Dendritic cell treated with granulocyte-macrophage colony-stimulating factor and Interleukin-4, amounts not matched to agents 40 ng/mL and 50 ng/mL, for 4 days (primary cell): Measurements from ENCODE around the gene DHX38.

Source experiments
- H3K27ac Mint-ChIP-seq: one replicate; pipeline ENCODE4 v1.8.0; 2022; ENCODE audit warnings: mild to moderate bottlenecking, mixed read lengths
- H3K27me3 Mint-ChIP-seq: one replicate; pipeline ENCODE4 v1.8.0; 2022; ENCODE audit warnings: mild to moderate bottlenecking, mixed read lengths
- H3K36me3 Mint-ChIP-seq: one replicate; pipeline ENCODE4 v1.8.0; 2022; ENCODE audit warnings: low read depth, mixed read lengths
- H3K4me1 Mint-ChIP-seq: one replicate; pipeline ENCODE4 v1.8.0; 2022; ENCODE audit warnings: low read depth, mixed read lengths
- H3K4me3 Mint-ChIP-seq: one replicate; pipeline ENCODE4 v1.8.0; 2022; ENCODE audit warnings: mild to moderate bottlenecking, moderate library complexity, mixed read lengths
- H3K9me3 Mint-ChIP-seq: one replicate; pipeline ENCODE4 v1.8.0; 2022; ENCODE audit warnings: mixed read lengths
- intact Hi-C: fragments of 100-400 bp; cut with micrococcal nuclease; formaldehyde crosslinking; loops from one replicate; pipeline ENCODE4 v1.15.0; 2022

The DHX38 gene

DNA sequence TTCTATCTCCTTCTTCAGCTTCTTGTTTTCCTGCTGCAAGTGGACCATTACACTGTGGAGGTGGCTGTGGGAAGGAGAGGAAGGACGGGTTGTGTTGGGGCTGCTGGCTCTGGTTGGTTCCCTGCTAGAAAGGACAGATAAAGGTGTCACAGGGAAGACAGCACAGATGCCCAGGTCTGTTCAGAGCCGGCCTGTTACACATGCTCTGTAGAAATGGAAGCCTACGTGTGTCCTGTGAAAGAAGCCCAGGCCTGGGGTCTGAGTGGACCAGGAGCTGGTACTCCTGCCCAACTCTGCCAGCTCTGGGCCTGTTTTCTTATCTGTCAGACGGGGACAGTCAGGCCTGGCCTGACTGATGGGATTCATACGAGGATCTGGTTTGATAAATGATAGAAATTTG, 26.4 kb downstream of the DHX38 start:
- H3K4me1 Mint-ChIP-seq: peaks cover 27% of the 10 kb centered on the region
- no peaks in the 10 kb centered on the region for H3K27me3 Mint-ChIP-seq
- H3K36me3 Mint-ChIP-seq: peaks cover 41% of the 10 kb centered on the region
- H3K27ac Mint-ChIP-seq: no peak overlapping the region
- H3K4me3 Mint-ChIP-seq: no peak overlapping the region
- H3K9me3 Mint-ChIP-seq: no peaks in the 10 kb centered on the region
- intact Hi-C loops: loop anchor here (10.0 kb wide), 2 partner anchors 115 to 285 kb away; no protein-coding TSS in a partner anchor

DNA sequence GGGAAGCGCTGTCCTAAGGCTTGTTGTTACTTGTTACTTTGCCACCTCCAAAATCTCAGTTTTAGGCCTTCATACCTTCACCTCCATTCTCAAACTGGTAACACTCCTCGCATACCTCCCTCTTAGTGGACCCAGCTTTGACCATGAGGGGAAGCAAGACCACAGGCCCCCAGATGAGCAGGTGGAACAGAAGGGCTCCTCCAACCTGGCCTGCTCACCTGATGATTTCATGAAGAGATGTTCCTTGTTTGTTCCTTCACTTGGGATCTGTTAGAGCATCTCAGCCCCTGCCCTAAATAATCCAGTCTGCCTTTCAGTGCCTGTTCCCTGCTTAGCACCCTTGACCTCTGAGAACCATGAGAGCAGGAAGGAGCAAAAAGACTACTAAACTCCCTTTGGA, 28.7 kb downstream of the DHX38 start:
- Mint-ChIP-seq H3K27me3 (no peaks in the 10 kb centered on the region), H3K4me3 (no peak overlapping the region), H3K36me3 (peaks cover 41% of the 10 kb centered on the region), H3K9me3 (no peaks in the 10 kb centered on the region), H3K4me1 (peaks cover 50% of the 10 kb centered on the region), H3K27ac (no peak overlapping the region)
- intact Hi-C loops: loop anchor here (10.0 kb wide), 2 partner anchors 112 to 282 kb away; no protein-coding TSS in a partner anchor

DNA sequence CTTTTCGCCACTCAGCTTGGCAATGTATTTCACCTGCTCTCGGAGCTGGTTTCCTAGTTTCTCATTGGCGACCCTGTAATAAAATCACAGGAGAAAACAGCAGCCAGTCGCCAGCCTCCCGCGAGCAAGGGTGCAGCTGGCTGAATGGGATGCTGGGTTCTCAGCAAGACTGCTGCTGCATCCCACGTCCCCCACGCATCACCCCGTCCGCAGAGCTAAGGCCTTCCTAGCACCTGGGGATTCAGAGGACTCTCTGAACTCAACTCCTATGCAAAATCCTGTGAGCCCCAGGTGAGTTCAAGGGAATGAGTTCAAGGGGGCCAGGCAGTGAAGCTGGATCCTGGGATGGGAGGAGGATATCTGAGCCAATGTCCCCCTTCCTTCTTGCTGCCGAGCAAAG, 29.3 kb downstream of the DHX38 start:
- Mint-ChIP-seq H3K9me3 (no peaks in the 10 kb centered on the region), H3K36me3 (peaks cover 41% of the 10 kb centered on the region), H3K4me3 (no peak overlapping the region), H3K27ac (peak overlapping the region; percentile 94), H3K4me1 (peaks cover 51% of the 10 kb centered on the region), H3K27me3 (no peaks in the 10 kb centered on the region)
- intact Hi-C loops: loop anchor here (10.0 kb wide), 2 partner anchors 112 to 282 kb away; no protein-coding TSS in a partner anchor

DNA sequence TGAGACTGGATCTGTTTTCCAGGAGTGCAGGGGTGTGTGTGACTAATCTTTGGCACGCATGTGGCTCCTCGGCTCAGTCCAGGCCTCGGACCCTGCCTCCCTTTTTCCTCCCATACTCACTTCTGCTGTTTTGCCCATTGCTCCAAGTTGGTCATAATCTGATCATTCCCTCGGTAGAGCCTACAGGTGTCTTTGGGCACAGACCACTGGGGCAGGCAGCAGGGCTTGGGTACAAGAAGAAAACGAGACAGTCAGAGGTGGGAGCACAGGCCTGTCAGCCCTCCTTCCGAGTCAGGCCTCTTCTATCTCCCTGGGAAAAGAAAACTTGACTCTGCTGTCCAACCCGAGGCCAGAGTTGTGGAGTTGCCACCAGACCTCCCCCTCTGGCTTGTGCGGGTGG, 29.8 kb downstream of the DHX38 start:
- H3K36me3 Mint-ChIP-seq: peaks cover 41% of the 10 kb centered on the region
- H3K27me3 Mint-ChIP-seq: no peaks in the 10 kb centered on the region
- peak overlapping the region; percentile 94 for H3K27ac Mint-ChIP-seq
- H3K9me3 Mint-ChIP-seq: no peaks in the 10 kb centered on the region
- H3K4me3 Mint-ChIP-seq: no peak overlapping the region
- intact Hi-C loops: loop anchor here (10.0 kb wide), 2 partner anchors 111 to 281 kb away; no protein-coding TSS in a partner anchor
- H3K4me1 Mint-ChIP-seq: peaks cover 55% of the 10 kb centered on the region

DNA sequence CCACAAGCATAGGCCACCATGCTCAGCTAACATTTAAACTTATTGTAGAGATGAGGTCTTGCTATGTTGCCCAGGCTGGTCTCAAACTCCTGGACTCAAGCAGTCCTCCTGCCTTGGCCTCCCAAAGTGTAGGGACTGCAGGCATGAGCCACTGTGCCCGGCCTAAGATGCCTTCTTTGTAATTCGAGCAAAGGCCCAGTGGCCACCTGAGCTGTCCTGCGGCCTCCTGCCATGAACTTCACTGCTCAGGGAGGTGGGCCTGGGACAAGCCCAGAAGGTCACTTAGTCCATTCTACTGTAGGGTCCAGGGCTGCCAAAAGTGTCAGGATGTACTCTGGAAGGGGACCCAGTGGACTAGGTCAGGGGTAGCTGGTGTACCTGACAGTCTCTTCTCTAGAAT, 30.5 kb downstream of the DHX38 start:
- Mint-ChIP-seq H3K4me1 (peaks cover 59% of the 10 kb centered on the region), H3K27ac (peak overlapping the region; percentile 94), H3K36me3 (peaks cover 43% of the 10 kb centered on the region), H3K4me3 (peak overlapping the region; percentile 39), H3K27me3 (no peaks in the 10 kb centered on the region), H3K9me3 (no peaks in the 10 kb centered on the region)
- intact Hi-C loops: loop anchor here (10.0 kb wide), 2 partner anchors 111 to 281 kb away; no protein-coding TSS in a partner anchor

DNA sequence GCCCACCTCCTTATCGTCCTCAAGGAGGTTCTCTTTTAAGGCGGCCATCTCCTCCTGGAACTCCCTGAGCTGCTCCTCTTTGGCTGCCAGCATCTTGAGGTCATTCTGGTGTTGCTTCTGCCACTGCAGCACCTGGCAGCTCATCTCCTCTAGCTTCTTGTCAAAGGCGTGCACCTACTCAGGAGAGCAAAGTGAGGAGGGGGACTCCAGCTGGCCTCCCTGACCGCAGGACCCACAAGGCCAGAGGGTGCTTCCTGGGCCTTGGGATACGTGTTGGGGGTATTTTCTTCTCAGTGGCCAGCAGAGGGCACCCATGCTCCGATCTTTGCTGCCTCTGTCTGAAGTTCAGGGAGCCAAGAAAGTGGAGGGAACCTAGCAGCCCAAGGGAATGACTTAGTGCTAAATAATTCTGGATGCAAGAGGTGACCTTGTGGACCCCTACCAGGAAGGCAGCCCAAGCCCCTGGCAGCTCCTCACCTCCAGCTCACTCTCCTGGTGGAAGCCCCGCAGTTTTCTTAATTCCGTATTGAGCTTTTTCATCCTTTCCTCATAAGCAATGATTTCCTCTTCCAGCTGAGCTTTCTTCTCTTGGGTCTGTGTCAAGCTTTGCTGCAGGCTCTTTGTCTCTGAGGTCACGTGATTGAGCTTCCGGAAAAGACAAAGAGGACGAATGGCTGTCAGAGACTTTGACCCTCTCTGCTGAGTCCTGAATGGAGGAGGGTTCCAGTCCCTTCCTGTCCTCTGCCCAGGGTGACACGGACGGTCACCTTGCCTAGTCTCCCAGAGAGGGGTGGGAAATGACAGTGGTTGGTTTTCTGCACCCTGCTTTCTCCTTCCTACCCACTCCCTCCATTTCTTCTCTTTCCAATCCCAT, 31.4 kb downstream of the DHX38 start:
- no peaks in the 10 kb centered on the region for H3K27me3 Mint-ChIP-seq
- H3K9me3 Mint-ChIP-seq: no peaks in the 10 kb centered on the region
- peak overlapping the region; percentile 39 for H3K4me3 Mint-ChIP-seq
- H3K36me3 Mint-ChIP-seq: peaks cover 35% of the 10 kb centered on the region
- H3K4me1 Mint-ChIP-seq: peaks cover 57% of the 10 kb centered on the region
- peak overlapping the region; percentile 94 for H3K27ac Mint-ChIP-seq
- intact Hi-C loops: loop anchor here (1.0 to 10.0 kb wide), 5 partner anchors 47 to 342 kb away; partner anchors contain the start of gene PMFBP1

DNA sequence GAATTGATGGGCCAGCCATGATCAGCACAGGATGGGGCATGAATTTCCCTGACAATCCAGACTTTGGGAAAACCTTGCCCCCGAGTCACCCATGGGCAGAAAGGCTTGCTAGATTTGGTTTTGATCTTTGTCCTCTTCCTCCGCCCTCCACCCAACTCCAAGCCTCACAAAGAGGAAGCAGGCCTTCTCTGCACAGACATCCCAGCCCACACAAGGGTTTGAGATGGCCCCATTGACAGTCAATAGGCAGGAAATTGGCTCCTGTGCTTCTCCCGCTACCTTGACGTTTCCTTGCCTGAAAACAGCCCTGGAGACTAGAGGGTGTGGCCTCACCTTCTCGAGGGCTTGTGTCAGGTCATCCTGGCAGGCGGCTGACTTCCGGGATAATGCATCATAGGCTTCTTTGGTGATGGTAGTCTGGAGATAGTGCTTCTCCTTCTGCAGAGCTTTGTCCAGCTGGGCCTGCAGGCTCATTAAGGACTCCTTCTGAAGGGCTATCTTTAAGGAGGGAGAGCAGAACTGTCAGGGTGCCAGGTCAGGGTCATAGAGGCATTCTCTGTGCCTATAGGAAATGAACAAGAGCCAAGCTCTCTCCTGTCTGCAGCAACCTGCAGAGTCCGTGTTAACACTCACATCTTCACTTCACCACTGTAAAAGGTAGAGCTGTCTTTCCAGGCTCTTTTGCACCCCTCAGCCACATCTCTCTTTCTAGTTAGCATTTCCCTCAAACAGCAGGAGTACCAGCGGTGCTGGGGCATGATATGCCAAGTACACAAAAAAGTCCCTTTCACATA, 32.2 kb downstream of the DHX38 start:
- Mint-ChIP-seq H3K27me3 (no peaks in the 10 kb centered on the region), H3K27ac (peak overlapping the region; percentile 94), H3K4me1 (peaks cover 66% of the 10 kb centered on the region), H3K36me3 (peaks cover 31% of the 10 kb centered on the region), H3K4me3 (peak overlapping the region; percentile 39), H3K9me3 (no peaks in the 10 kb centered on the region)
- intact Hi-C loops: loop anchor here (1.0 to 10.0 kb wide), 5 partner anchors 46 to 341 kb away; partner anchors contain the start of gene PMFBP1

DNA sequence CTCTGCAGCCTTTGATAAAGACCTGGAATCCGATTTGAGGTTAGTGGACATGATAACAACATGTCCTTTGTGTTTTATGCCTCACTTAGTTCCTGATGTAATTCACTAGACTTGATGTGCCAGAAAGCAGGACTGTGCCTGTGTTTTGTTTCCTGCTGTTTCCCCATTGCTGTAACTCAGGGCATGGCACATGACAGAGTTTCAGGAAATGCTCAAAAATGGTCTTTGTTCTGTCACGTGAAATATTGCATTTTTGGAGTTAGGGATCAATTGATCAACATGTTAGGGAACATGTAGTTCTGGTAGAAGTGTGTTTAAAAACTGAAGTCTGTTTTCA, 32.8 kb downstream of the DHX38 start:
- H3K4me1 Mint-ChIP-seq: peaks cover 71% of the 10 kb centered on the region
- no peak overlapping the region for H3K4me3 Mint-ChIP-seq
- H3K27ac Mint-ChIP-seq: peak overlapping the region; percentile 94
- H3K9me3 Mint-ChIP-seq: no peaks in the 10 kb centered on the region
- peaks cover 27% of the 10 kb centered on the region for H3K36me3 Mint-ChIP-seq
- intact Hi-C loops: loop anchor here (10.0 kb wide), 2 partner anchors 108 to 278 kb away; no protein-coding TSS in a partner anchor
- no peaks in the 10 kb centered on the region for H3K27me3 Mint-ChIP-seq

DNA sequence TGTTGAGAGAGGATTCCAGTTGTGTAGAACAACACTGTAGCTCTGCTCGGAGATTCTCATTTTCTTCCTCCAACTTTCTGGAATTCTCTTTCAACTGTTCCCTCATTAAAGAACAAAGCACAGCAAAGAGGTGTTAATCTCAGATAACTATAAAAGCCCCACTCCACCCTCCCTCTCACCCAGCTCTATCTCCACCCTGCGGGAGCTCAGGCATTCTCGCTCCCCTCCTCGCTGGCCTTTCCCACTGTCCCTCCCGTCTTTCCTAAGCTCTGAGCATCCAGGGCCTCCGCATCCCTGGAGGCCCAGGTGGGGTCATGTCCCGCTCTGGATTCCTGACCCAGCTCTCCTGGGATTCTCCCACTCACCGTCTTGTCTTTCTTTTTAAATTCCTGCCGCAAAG, 35.1 kb downstream of the DHX38 start:
- peaks cover 87% of the 10 kb centered on the region for H3K4me1 Mint-ChIP-seq
- peaks cover 9% of the 10 kb centered on the region for H3K36me3 Mint-ChIP-seq
- H3K9me3 Mint-ChIP-seq: no peaks in the 10 kb centered on the region
- no peak overlapping the region for H3K4me3 Mint-ChIP-seq
- intact Hi-C loops: loop anchor here (10.0 kb wide), 2 partner anchors 106 to 276 kb away; no protein-coding TSS in a partner anchor
- peak overlapping the region; percentile 84 for H3K27ac Mint-ChIP-seq
- H3K27me3 Mint-ChIP-seq: no peaks in the 10 kb centered on the region

DNA sequence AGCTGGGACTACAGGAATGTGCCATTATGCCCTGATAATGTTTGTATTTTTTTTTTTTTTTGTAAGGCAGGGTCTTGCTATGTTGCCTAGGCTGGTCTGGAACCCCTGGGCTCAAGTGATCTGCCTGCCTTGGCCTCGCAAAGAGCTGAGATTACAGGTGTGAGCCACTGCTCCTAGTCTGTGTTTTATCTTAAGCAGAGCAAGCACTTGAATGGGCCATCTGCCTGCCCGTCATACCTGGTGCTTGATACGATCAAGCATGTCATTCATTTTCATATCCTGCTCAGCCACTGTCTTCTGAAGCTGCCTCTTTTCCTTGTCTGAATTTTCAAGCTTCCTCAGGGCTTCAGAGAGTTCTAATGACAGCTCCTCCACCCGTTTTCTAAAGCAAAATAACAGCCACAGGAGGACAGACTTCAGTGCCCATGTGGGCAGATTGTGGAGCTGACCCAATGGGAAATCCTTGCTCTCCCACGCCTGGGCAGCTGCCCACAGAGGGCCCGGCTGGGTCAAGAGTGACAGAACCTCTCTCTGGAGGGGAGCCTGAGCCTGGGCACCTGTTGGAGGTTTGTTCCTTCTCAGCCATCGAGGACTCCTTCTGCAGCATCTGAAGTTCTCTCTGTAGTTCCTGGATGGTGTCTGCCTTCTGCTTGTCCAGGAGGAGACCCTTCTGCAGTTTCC, 36.5 kb downstream of the DHX38 start:
- Mint-ChIP-seq H3K27ac (peak overlapping the region; percentile 84), H3K36me3 (peaks cover 7% of the 10 kb centered on the region), H3K27me3 (no peaks in the 10 kb centered on the region), H3K4me3 (peak overlapping the region; percentile 38), H3K4me1 (peaks cover 73% of the 10 kb centered on the region), H3K9me3 (no peaks in the 10 kb centered on the region)
- intact Hi-C loops: loop anchor here (10.0 kb wide), 2 partner anchors 105 to 275 kb away; no protein-coding TSS in a partner anchor

DNA sequence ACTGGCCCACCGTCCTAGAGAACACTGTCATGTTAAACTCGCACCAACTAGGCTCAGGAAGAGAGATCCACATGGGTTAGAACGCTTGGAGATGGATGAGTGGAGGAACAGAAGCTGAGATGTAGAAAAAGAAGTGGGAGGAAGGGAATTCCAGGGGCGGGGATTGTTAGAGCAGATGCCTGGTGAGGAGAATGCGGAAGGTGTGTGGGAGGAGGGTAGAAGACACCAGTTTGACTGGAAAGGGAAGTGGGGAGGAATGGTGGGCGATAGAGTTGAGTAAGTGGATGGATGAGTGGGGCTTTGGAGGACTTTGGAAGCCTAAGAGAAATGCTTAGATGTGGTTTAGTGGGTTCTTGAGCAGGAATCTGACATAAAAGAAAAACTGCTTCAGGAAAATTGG, 37.4 kb downstream of the DHX38 start:
- intact Hi-C loops: no loop called here
- no peaks in the 10 kb centered on the region for H3K27me3 Mint-ChIP-seq
- peaks cover 64% of the 10 kb centered on the region for H3K4me1 Mint-ChIP-seq
- H3K27ac Mint-ChIP-seq: peak overlapping the region; percentile 84
- peaks cover 7% of the 10 kb centered on the region for H3K36me3 Mint-ChIP-seq
- H3K9me3 Mint-ChIP-seq: no peaks in the 10 kb centered on the region
- peak overlapping the region; percentile 38 for H3K4me3 Mint-ChIP-seq

DNA sequence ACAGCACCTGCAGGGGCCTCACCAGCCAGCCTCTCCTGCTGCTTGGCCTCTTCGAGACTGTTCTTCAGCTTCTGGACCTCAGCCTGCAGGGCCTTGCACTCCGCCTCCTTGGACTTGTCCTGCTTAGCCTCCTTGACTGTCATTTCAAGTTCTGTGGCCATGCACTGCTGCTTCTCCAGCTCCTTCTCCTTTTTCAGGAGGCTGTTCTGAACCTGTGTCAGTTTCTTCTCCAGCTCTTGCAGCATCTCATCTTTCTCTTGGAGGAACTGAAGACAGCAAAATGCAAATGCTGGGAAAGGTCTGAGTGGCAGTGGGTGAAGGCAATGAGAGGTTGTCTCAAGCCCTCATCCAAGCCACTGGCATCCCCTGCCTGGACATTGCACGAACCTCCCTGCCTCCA, 39.1 kb downstream of the DHX38 start:
- intact Hi-C loops: no loop called here
- H3K9me3 Mint-ChIP-seq: no peaks in the 10 kb centered on the region
- H3K27me3 Mint-ChIP-seq: no peaks in the 10 kb centered on the region
- peaks cover 50% of the 10 kb centered on the region for H3K4me1 Mint-ChIP-seq
- no peak overlapping the region for H3K4me3 Mint-ChIP-seq
- peaks cover 7% of the 10 kb centered on the region for H3K36me3 Mint-ChIP-seq
- peak overlapping the region; percentile 84 for H3K27ac Mint-ChIP-seq

DNA sequence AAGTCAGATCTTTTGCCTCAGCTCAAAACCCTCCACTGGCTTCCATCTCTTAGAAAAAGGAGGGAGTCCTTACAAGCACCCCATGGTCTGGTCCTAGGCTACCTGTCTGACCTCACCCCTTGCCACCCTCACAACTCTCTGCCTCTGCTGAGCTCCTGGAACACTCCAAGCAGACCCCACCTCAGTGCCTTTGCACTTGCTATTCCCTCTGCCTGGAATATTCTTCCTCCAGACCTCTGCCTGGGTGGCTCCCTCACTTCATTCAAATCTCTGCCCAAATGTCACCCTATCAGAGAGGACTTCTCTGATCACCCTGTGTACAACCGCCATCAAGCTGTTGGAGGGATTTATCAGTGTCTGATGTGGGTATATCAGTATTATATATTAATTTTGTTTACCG, 40.9 kb downstream of the DHX38 start:
- Mint-ChIP-seq H3K4me1 (peaks cover 38% of the 10 kb centered on the region), H3K27ac (no peak overlapping the region), H3K27me3 (no peaks in the 10 kb centered on the region), H3K9me3 (no peaks in the 10 kb centered on the region), H3K4me3 (no peak overlapping the region), H3K36me3 (no peaks in the 10 kb centered on the region)
- intact Hi-C loops: no loop called here
